ENCODE measurements around the gene ACTN1. TPM values are rescaled to one million over a fixed set of nuclear protein-coding genes. Genes with fewer than 3 reads are reported as not detected.

Gene ACTN1
- polyA plus RNA-seq, 1 of the 3 experiments (the other 2 are of a cell fraction) = 319 TPM

DNA sequence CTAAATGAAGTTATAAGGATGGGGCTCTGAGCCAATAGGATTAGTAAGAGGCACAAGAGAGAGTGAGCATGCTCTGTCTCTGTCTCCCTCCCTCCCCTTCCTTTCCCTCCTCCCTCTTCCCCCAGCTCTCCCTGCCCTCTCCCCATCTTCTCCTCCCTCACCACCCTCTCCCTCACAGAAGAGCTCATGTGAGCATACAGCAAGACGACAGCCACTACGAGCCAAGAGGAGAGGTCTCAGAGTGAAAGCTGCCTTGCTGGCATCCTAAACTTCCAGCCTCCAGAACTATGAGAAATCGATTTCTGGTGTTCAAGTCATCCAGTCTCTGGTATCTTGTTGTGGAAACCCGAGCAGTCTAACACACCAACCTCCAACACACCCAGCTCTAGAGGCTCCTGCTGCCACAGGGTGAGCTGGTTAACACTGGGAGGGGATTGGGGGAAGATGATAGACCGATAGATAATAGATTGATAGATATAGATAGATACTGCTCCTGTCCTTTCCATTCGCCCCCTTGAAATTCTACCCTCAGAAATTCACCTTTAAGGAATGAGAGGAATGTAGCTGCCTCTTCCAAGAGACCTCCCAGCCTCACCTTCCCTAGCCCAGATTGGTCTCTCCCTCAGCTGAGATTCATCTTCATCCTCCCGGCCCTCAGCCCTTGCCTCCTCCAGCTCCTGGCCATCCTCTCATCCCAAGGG lies 25.8 kb upstream of the ACTN1 start:
- Histone ChIP-seq H3K79me2 (ENCODE audit: insufficient read depth) (no peaks in the 10 kb centered on the region), H3K4me1 (ENCODE audit: control insufficient read depth in 1 of 2, insufficient read depth in 2 of 2, low read depth in 1 of 2, low read length in 1 of 2) (peaks cover 12 to 20% of the 10 kb centered on the region in 2 experiments; a peak in 3 of 4 replicates), H2AFZ (ENCODE audit: low read depth) (peak overlapping the region; percentile 49; the same call in 1 of the 2 replicates), H3F3A (replicated peaks; ENCODE audit: insufficient read depth) (peaks cover 18% of the 10 kb centered on the region), H3K27ac (ENCODE audit: low read depth in 2 of 2, low read length in 1 of 2) (peak overlapping the region in 1 of 2 experiments; percentile 94; a peak in 2 of 4 replicates), H3K4me2 (peak overlapping the region; percentile 71), H3K4me3 (ENCODE audit: low read depth in 2 of 2, low read length in 1 of 2) (peak overlapping the region in 1 of 2 experiments; percentile 39; a peak in 2 of 4 replicates), H3K9me3 (no peaks in the 10 kb centered on the region), H3K9ac (peak overlapping the region; percentile 65), H3K27me3 (ENCODE audit: insufficient read depth) (no peaks in the 10 kb centered on the region), H3K36me3 (replicated peaks in 1 of 2; ENCODE audit: control insufficient read depth in 1 of 2, insufficient read depth in 2 of 2, low read length in 1 of 2) (no peaks in the 10 kb centered on the region), H4K20me1 (ENCODE audit: insufficient read depth) (no peaks in the 10 kb centered on the region), H3K9me2 (no peaks in the 10 kb centered on the region)
- ChIA-PET CTCF (interaction anchor here (0.5 to 0.8 kb wide), 3 partner anchors 12 to 1169 kb away, joined by 3 read pairs; no protein-coding TSS in a partner anchor), POLR2A (no interaction called here)
- no peak for DNase-seq
- 43% methylated on average over 7 of the region's 7 CpGs for WGBS (ENCODE audit: low lambda C conversion rate)
- TF ChIP-seq, protein P1, sequence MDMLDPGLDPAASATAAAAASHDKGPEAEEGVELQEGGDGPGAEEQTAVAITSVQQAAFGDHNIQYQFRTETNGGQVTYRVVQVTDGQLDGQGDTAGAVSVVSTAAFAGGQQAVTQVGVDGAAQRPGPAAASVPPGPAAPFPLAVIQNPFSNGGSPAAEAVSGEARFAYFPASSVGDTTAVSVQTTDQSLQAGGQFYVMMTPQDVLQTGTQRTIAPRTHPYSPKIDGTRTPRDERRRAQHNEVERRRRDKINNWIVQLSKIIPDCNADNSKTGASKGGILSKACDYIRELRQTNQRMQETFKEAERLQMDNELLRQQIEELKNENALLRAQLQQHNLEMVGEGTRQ (IDR thresholded peaks at IDR 0.05; ENCODE audit: borderline replicate concordance, low read depth, low read length) = no peak
- TF ChIP-seq, protein P2, sequence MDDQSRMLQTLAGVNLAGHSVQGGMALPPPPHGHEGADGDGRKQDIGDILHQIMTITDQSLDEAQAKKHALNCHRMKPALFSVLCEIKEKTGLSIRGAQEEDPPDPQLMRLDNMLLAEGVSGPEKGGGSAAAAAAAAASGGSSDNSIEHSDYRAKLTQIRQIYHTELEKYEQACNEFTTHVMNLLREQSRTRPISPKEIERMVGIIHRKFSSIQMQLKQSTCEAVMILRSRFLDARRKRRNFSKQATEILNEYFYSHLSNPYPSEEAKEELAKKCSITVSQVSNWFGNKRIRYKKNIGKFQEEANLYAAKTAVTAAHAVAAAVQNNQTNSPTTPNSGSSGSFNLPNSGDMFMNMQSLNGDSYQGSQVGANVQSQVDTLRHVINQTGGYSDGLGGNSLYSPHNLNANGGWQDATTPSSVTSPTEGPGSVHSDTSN (IDR thresholded peaks at IDR 0.05) = no peak
- no peak for TF ChIP-seq NFIC (IDR thresholded peaks at IDR 0.05; ENCODE audit: borderline replicate concordance)
- TF ChIP-seq RXRA (IDR thresholded peaks at IDR 0.05; ENCODE audit: borderline replicate concordance, low read depth) = no peak
- no peak for TF ChIP-seq SMC3 (IDR thresholded peaks at IDR 0.05; ENCODE audit: low read depth, low read length)
- no peak for TF ChIP-seq RFX5 (IDR thresholded peaks at IDR 0.05; ENCODE audit: low read length)
- no peak for TF ChIP-seq FOXJ3 (CRISPR knock-in tag; IDR thresholded peaks at IDR 0.05)
- TF ChIP-seq GABPA (IDR thresholded peaks at IDR 0.05; ENCODE audit: low read depth) = no peak
- no peak for TF ChIP-seq RCOR1 (IDR thresholded peaks at IDR 0.05; ENCODE audit: low read length)
- TF ChIP-seq, protein P3, sequence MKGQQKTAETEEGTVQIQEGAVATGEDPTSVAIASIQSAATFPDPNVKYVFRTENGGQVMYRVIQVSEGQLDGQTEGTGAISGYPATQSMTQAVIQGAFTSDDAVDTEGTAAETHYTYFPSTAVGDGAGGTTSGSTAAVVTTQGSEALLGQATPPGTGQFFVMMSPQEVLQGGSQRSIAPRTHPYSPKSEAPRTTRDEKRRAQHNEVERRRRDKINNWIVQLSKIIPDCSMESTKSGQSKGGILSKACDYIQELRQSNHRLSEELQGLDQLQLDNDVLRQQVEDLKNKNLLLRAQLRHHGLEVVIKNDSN (IDR thresholded peaks at IDR 0.05; ENCODE audit: borderline replicate concordance, low read depth) = no peak
- no peak for TF ChIP-seq EZH2phosphoT487 (IDR thresholded peaks at IDR 0.05; ENCODE audit: borderline replicate concordance, low read depth)
- TF ChIP-seq GATA2 (CRISPR knock-in tag; IDR thresholded peaks at IDR 0.05) = no peak
- TF ChIP-seq, protein P4, sequence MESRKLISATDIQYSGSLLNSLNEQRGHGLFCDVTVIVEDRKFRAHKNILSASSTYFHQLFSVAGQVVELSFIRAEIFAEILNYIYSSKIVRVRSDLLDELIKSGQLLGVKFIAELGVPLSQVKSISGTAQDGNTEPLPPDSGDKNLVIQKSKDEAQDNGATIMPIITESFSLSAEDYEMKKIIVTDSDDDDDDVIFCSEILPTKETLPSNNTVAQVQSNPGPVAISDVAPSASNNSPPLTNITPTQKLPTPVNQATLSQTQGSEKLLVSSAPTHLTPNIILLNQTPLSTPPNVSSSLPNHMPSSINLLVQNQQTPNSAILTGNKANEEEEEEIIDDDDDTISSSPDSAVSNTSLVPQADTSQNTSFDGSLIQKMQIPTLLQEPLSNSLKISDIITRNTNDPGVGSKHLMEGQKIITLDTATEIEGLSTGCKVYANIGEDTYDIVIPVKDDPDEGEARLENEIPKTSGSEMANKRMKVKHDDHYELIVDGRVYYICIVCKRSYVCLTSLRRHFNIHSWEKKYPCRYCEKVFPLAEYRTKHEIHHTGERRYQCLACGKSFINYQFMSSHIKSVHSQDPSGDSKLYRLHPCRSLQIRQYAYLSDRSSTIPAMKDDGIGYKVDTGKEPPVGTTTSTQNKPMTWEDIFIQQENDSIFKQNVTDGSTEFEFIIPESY (IDR thresholded peaks at IDR 0.05; ENCODE audit: borderline replicate concordance, low read depth) = no peak
- no peak for TF ChIP-seq FOXM1 (IDR thresholded peaks at IDR 0.05; ENCODE audit: low read depth)
